Right lobe of liver (tissue), 4 donors: Measurements from ENCODE around the gene CRACR2B.

Experiments used
- CTCF ChIP-seq, 4 donors: fragments of 200-600 bp in 3 of 4; fragments of 450-650 bp in 1 of 4; IDR thresholded peaks; one replicate each; pipeline versions ENCODE4 v1.5.1 to v1.8.0; 2016 to 2022; ENCODE audit warnings: antibody characterized with exemption in 4 of 4, mild to moderate bottlenecking in 2 of 4
- POLR2A ChIP-seq: fragments of 450-650 bp; IDR thresholded peaks from one replicate; pipeline ENCODE4 v1.6.1; 2017; ENCODE audit warnings: antibody characterized with exemption, mild to moderate bottlenecking
- donor health status: DM: no; HTN: no; CAD: no.
- donor health status: DM: no; HTN: no; CAD: no.
- donor health status: DM: no; HTN: yes; CAD: no.

DNA sequence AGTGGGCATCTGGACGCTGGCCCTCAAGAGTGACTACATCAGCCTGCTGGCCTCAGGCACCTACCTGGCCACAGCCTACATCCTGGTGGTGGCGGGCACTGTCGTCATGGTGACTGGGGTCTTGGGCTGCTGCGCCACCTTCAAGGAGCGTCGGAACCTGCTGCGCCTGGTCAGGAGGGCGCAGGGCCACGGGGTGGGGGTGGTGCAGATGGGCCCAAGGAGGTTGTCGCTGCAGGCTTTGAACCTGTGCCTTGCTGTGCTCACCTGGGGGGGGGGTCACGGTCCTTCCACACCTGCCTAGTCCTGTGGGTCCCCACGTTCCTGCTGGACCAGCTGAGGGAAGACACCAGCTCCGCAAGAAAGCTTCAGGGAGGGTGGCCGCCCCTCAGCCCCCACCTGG is 8.6 kb downstream of the CRACR2B start:
- TF ChIP-seq POLR2A: no peak
- no peak for TF ChIP-seq CTCF (IDR thresholded peaks at IDR 0.05)
